HepG2 (cell line): ENCODE measurements around the gene ST13. TPM values are rescaled to one million over a fixed set of nuclear protein-coding genes. Genes with fewer than 3 reads are reported as not detected.

Source experiments
- AGO1 ChIP-seq: fragments of 200-400 bp; formaldehyde crosslinking; IDR thresholded peaks from 2 replicates; pipeline ENCODE4 v1.6.1; 2017; ENCODE audit warnings: mild to moderate bottlenecking, low read depth, low read length, moderate library complexity; ENCODE audit not compliant: poor library complexity, severe bottlenecking
- NR2F1 ChIP-seq, 2 experiments: fragments of 450-650 bp in 1 of 2; formaldehyde crosslinking in 1 of 2; IDR thresholded peaks; 2 replicates each; pipeline versions ENCODE4 v1.5.0 to v1.6.1; 2016 to 2020; ENCODE audit warnings: mild to moderate bottlenecking in 1 of 2, missing compliant biosample characterization in 1 of 2, missing genetic modification reagents in 1 of 2, moderate library complexity in 1 of 2
- NRL ChIP-seq: sonication (generic); formaldehyde crosslinking; IDR thresholded peaks from 2 replicates; pipeline ENCODE4 v1.5.0; 2020; ENCODE audit warnings: missing genetic modification reagents, mild to moderate bottlenecking, moderate library complexity, borderline replicate concordance
- SAFB2 ChIP-seq: sonication (generic); formaldehyde crosslinking; IDR thresholded peaks from 2 replicates; pipeline ENCODE4 v1.5.1; 2020; ENCODE audit warnings: missing genetic modification reagents, low read depth, mild to moderate bottlenecking, borderline replicate concordance
- ZFP36 ChIP-seq: fragments of 150-350 bp; IDR thresholded peaks from 2 replicates; pipeline ENCODE4 v1.6.1; 2018; ENCODE audit warnings: borderline replicate concordance, low read length, low read depth; ENCODE audit not compliant: partially characterized antibody
- ZNF558 ChIP-seq: sonication (generic); formaldehyde crosslinking; IDR thresholded peaks from 2 replicates; pipeline ENCODE4 v1.9.0; 2022; ENCODE audit warnings: mild to moderate bottlenecking, missing genetic modification reagents, borderline replicate concordance
- ZNF577 ChIP-seq: sonication (generic); formaldehyde crosslinking; IDR thresholded peaks from 2 replicates; pipeline ENCODE4 v1.4.0; 2020; ENCODE audit warnings: mild to moderate bottlenecking, low read depth, missing genetic modification reagents, borderline replicate concordance
- polyA plus RNA-seq, 8 experiments: library from polyadenylated mRNA; depleted of rRNA in 3 of 8; stranded (reverse) in 7 of 8; unstranded in 1 of 8; fragments of >200 nt; fragmentation: Illumina TruSeq in 4 of 8; extraction: Trizol in 4 of 8; gene quantifications; 2 replicates each; pipeline versions ENCODE4 v1.2.1 to v1.2.3, GENCODE V29; 2011 to 2016; ENCODE audit warnings: low read depth in 4 of 8, missing spikeins in 1 of 8, mixed read lengths in 1 of 8; ENCODE audit not compliant: insufficient read depth in 1 of 8
- total RNA-seq, 5 experiments: library from RNA; depleted of rRNA; stranded (reverse); fragments of >200 nt; fragmentation: Illumina TruSeq; extraction: Trizol; gene quantifications; 2 replicates each; pipeline ENCODE4 v1.2.3, GENCODE V29; 2016; ENCODE audit warnings: low read depth in 1 of 5
- TF ChIP-seq, protein P1 (sequence below): IDR thresholded peaks from 2 replicates; pipeline ENCODE4 v1.6.1; 2016; ENCODE audit warnings: low read depth, borderline replicate concordance
- TF ChIP-seq, protein P2 (sequence below): sonication (generic); formaldehyde crosslinking; conservative IDR thresholded peaks from 2 replicates; pipeline ENCODE4 v1.8.0; 2022; ENCODE audit warnings: mild to moderate bottlenecking, moderate library complexity, missing genetic modification reagents
- TF ChIP-seq, protein P3 (sequence below): sonication (generic); formaldehyde crosslinking; IDR thresholded peaks from 2 replicates; pipeline ENCODE4 v1.4.0; 2020; ENCODE audit warnings: missing genetic modification reagents
- TF ChIP-seq, protein P4 (sequence below): sonication (generic); formaldehyde crosslinking; IDR thresholded peaks from 2 replicates; pipeline ENCODE4 v1.8.0; 2022; ENCODE audit warnings: missing genetic modification reagents, mild to moderate bottlenecking, borderline replicate concordance
- TF ChIP-seq, protein P5 (sequence below): fragments of 450-650 bp; IDR thresholded peaks from 2 replicates; pipeline ENCODE4 v1.6.1; 2016
- TF ChIP-seq, protein P6 (sequence below): IDR thresholded peaks from 2 replicates; pipeline ENCODE4 v1.6.1; 2016; ENCODE audit warnings: low read depth, missing genetic modification reagents, missing compliant biosample characterization

ST13 gene
- total and polyA plus RNA-seq, 2 of the 13 experiments (the other 11 are each of a cell fraction or from before 2014, with no cell fraction given) = 110 to 274 TPM

DNA sequence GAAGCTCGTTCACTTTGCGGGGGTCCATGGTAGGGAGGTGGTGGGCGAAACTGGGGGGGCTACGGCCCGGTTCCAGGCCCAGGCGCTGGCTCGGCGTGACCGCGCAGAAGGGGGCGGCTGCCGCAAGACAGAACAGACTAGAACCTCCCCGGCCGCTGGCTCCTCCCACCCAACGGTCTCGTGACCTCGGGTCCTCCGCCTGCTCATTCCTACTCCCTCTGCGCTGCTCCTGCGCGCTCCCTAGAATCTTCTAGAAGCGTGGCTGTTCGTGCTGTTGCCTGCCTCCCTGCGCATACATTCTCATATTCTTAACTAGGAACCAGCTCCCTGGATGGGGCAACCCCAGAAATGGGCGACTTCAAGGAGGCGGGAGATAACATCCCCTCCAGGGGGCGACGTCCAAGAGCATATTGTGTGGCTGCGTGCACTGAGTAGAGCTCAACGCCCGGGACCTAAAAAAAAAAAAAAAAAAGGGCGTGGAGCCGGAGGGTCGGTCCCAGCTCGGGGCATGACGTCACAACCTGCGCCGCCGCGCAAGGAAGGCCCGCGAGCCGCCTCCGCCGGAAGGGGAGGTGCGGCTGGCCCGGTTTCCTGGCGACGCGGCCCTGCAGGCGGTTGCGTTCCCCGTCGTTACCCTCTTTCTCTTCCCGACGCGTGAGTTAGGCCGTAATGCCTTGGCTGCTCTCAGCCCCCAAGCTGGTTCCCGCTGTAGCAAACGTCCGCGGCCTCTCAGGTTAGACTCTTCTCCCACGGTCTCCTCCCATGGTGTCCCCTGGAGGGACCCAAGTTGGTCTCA is at the start of gene ST13, which contains the start of gene XPNPEP3 (continued):
- TF ChIP-seq, protein P1, sequence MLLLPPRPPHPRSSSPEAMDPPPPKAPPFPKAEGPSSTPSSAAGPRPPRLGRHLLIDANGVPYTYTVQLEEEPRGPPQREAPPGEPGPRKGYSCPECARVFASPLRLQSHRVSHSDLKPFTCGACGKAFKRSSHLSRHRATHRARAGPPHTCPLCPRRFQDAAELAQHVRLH (CRISPR knock-in tag) = peak; percentile 31; the same call in 1 of the 2 replicates
- TF ChIP-seq, protein P2, sequence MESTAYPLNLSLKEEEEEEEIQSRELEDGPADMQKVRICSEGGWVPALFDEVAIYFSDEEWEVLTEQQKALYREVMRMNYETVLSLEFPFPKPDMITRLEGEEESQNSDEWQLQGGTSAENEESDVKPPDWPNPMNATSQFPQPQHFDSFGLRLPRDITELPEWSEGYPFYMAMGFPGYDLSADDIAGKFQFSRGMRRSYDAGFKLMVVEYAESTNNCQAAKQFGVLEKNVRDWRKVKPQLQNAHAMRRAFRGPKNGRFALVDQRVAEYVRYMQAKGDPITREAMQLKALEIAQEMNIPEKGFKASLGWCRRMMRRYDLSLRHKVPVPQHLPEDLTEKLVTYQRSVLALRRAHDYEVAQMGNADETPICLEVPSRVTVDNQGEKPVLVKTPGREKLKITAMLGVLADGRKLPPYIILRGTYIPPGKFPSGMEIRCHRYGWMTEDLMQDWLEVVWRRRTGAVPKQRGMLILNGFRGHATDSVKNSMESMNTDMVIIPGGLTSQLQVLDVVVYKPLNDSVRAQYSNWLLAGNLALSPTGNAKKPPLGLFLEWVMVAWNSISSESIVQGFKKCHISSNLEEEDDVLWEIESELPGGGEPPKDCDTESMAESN (CRISPR knock-in tag) = no peak
- TF ChIP-seq ZNF577 (CRISPR knock-in tag) (peak; percentile 49; the same call in 1 of the 2 replicates), ZNF558 (CRISPR knock-in tag) (peak; percentile 30; the same call in 1 of the 2 replicates), NRL (CRISPR knock-in tag) (peak; percentile 11; the same call in 1 of the 2 replicates), ZFP36 (no peak), NR2F1 (CRISPR knock-in tag; IDR thresholded peaks at IDR 0.05) (no peak), AGO1 (no peak), SAFB2 (CRISPR knock-in tag) (peak; percentile 94)
- TF ChIP-seq, protein P3, sequence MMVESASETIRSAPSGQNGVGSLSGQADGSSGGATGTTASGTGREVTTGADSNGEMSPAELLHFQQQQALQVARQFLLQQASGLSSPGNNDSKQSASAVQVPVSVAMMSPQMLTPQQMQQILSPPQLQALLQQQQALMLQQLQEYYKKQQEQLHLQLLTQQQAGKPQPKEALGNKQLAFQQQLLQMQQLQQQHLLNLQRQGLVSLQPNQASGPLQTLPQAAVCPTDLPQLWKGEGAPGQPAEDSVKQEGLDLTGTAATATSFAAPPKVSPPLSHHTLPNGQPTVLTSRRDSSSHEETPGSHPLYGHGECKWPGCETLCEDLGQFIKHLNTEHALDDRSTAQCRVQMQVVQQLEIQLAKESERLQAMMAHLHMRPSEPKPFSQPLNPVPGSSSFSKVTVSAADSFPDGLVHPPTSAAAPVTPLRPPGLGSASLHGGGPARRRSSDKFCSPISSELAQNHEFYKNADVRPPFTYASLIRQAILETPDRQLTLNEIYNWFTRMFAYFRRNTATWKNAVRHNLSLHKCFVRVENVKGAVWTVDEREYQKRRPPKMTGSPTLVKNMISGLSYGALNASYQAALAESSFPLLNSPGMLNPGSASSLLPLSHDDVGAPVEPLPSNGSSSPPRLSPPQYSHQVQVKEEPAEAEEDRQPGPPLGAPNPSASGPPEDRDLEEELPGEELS (CRISPR knock-in tag) = peak; percentile 22; the same call in 1 of the 2 replicates
- TF ChIP-seq, protein P4, sequence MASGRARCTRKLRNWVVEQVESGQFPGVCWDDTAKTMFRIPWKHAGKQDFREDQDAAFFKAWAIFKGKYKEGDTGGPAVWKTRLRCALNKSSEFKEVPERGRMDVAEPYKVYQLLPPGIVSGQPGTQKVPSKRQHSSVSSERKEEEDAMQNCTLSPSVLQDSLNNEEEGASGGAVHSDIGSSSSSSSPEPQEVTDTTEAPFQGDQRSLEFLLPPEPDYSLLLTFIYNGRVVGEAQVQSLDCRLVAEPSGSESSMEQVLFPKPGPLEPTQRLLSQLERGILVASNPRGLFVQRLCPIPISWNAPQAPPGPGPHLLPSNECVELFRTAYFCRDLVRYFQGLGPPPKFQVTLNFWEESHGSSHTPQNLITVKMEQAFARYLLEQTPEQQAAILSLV (CRISPR knock-in tag) = peak; percentile 73; the same call in 1 of the 2 replicates
- TF ChIP-seq, protein P5, sequence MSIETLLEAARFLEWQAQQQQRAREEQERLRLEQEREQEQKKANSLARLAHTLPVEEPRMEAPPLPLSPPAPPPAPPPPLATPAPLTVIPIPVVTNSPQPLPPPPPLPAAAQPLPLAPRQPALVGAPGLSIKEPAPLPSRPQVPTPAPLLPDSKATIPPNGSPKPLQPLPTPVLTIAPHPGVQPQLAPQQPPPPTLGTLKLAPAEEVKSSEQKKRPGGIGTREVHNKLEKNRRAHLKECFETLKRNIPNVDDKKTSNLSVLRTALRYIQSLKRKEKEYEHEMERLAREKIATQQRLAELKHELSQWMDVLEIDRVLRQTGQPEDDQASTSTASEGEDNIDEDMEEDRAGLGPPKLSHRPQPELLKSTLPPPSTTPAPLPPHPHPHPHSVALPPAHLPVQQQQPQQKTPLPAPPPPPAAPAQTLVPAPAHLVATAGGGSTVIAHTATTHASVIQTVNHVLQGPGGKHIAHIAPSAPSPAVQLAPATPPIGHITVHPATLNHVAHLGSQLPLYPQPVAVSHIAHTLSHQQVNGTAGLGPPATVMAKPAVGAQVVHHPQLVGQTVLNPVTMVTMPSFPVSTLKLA = no peak
- TF ChIP-seq, protein P6, sequence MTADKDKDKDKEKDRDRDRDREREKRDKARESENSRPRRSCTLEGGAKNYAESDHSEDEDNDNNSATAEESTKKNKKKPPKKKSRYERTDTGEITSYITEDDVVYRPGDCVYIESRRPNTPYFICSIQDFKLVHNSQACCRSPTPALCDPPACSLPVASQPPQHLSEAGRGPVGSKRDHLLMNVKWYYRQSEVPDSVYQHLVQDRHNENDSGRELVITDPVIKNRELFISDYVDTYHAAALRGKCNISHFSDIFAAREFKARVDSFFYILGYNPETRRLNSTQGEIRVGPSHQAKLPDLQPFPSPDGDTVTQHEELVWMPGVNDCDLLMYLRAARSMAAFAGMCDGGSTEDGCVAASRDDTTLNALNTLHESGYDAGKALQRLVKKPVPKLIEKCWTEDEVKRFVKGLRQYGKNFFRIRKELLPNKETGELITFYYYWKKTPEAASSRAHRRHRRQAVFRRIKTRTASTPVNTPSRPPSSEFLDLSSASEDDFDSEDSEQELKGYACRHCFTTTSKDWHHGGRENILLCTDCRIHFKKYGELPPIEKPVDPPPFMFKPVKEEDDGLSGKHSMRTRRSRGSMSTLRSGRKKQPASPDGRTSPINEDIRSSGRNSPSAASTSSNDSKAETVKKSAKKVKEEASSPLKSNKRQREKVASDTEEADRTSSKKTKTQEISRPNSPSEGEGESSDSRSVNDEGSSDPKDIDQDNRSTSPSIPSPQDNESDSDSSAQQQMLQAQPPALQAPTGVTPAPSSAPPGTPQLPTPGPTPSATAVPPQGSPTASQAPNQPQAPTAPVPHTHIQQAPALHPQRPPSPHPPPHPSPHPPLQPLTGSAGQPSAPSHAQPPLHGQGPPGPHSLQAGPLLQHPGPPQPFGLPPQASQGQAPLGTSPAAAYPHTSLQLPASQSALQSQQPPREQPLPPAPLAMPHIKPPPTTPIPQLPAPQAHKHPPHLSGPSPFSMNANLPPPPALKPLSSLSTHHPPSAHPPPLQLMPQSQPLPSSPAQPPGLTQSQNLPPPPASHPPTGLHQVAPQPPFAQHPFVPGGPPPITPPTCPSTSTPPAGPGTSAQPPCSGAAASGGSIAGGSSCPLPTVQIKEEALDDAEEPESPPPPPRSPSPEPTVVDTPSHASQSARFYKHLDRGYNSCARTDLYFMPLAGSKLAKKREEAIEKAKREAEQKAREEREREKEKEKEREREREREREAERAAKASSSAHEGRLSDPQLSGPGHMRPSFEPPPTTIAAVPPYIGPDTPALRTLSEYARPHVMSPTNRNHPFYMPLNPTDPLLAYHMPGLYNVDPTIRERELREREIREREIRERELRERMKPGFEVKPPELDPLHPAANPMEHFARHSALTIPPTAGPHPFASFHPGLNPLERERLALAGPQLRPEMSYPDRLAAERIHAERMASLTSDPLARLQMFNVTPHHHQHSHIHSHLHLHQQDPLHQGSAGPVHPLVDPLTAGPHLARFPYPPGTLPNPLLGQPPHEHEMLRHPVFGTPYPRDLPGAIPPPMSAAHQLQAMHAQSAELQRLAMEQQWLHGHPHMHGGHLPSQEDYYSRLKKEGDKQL = 0 out of 2 replicates have a peak, but pooled peaks have one; percentile 10
